Measurements from ENCODE around the gene KTI12. TPM values are rescaled to one million over a fixed set of nuclear protein-coding genes. Genes with fewer than 3 reads are reported as not detected.
"Not testable (repeated sequence)": the region's sequence is repeated elsewhere in the genome, so short reads cannot be mapped to it uniquely, and the experiment has no call there.

The KTI12 gene
- total RNA-seq, 1 experiment from 2014 or later: 16.3 TPM

GRCh38 chr1:52045666-52046195 lies 12.1 kb upstream of the KTI12 start:
- in situ Hi-C loops (cut with HindIII; ENCODE audit: low sequenced_read_pairs); DNase-seq (ENCODE audit: low spot score): not testable (repeated sequence)

- in situ Hi-C loops (cut with HindIII; ENCODE audit: low sequenced_read_pairs): no loop called here
- DNase-seq (ENCODE audit: low spot score): no peak
These were observed 11.6 kb upstream of the KTI12 start for GRCh38 chr1:52045236-52045635.

- in situ Hi-C loops (cut with HindIII; ENCODE audit: low sequenced_read_pairs): no loop called here
- DNase-seq (ENCODE audit: low spot score): no peak
These were observed 8.1 kb upstream of the KTI12 start for GRCh38 chr1:52041551-52042185.

GRCh38 chr1:52037909-52038308 lies 4.3 kb upstream of the KTI12 start:
- in situ Hi-C loops (cut with HindIII; ENCODE audit: low sequenced_read_pairs): no loop called here
- DNase-seq (ENCODE audit: low spot score): no peak

GRCh38 chr1:52037402-52037814 lies 3.8 kb upstream of the KTI12 start:
- in situ Hi-C loops (cut with HindIII; ENCODE audit: low sequenced_read_pairs): no loop called here
- no peak for DNase-seq (ENCODE audit: low spot score)

- DNase-seq (ENCODE audit: low spot score): no peak
- in situ Hi-C loops (cut with HindIII; ENCODE audit: low sequenced_read_pairs): no loop called here
These were observed 407 bp upstream of the KTI12 start for GRCh38 chr1:52034050-52034384.

GRCh38 chr1:52032785-52033131 lies 852 bp downstream of the KTI12 start:
- in situ Hi-C loops (cut with HindIII; ENCODE audit: low sequenced_read_pairs): no loop called here
- DNase-seq (ENCODE audit: low spot score): peak; percentile 41

GRCh38 chr1:52032124-52032784 lies 1.4 kb downstream of the KTI12 start:
- in situ Hi-C loops (cut with HindIII; ENCODE audit: low sequenced_read_pairs): no loop called here
- no peak for DNase-seq (ENCODE audit: low spot score)

- DNase-seq (ENCODE audit: low spot score); in situ Hi-C loops (cut with HindIII; ENCODE audit: low sequenced_read_pairs): not testable (repeated sequence)
These were observed 4.8 kb downstream of the KTI12 start for GRCh38 chr1:52028839-52029238.

- DNase-seq (ENCODE audit: low spot score): no peak
- in situ Hi-C loops (cut with HindIII; ENCODE audit: low sequenced_read_pairs): no loop called here
These were observed 5.3 kb downstream of the KTI12 start for GRCh38 chr1:52028328-52028727.

- in situ Hi-C loops (cut with HindIII; ENCODE audit: low sequenced_read_pairs): no loop called here
- no peak for DNase-seq (ENCODE audit: low spot score)
These were observed 7.3 kb downstream of the KTI12 start for GRCh38 chr1:52026278-52026677.

GRCh38 chr1:52022133-52022532 lies 11.5 kb downstream of the KTI12 start:
- no peak for DNase-seq (ENCODE audit: low spot score)
- in situ Hi-C loops (cut with HindIII; ENCODE audit: low sequenced_read_pairs): no loop called here

GRCh38 chr1:52008071-52008809 lies 25.4 kb downstream of the KTI12 start:
- no peak for DNase-seq (ENCODE audit: low spot score)
- in situ Hi-C loops (cut with HindIII; ENCODE audit: low sequenced_read_pairs): no loop called here

GRCh38 chr1:52007215-52008002 lies 26.2 kb downstream of the KTI12 start:
- in situ Hi-C loops (cut with HindIII; ENCODE audit: low sequenced_read_pairs): no loop called here
- DNase-seq (ENCODE audit: low spot score): no peak

- DNase-seq (ENCODE audit: low spot score); in situ Hi-C loops (cut with HindIII; ENCODE audit: low sequenced_read_pairs): not testable (repeated sequence)
These were observed 27.5 kb downstream of the KTI12 start for GRCh38 chr1:52006081-52006553.

- in situ Hi-C loops (cut with HindIII; ENCODE audit: low sequenced_read_pairs); DNase-seq (ENCODE audit: low spot score): not testable (repeated sequence)
These were observed 28.1 kb downstream of the KTI12 start for GRCh38 chr1:52005548-52005947.

GRCh38 chr1:52003877-52004276 lies 29.7 kb downstream of the KTI12 start:
- no peak for DNase-seq (ENCODE audit: low spot score)
- in situ Hi-C loops (cut with HindIII; ENCODE audit: low sequenced_read_pairs): no loop called here

GRCh38 chr1:52002038-52002917 lies 31.3 kb downstream of the KTI12 start:
- in situ Hi-C loops (cut with HindIII; ENCODE audit: low sequenced_read_pairs): no loop called here
- peak; percentile 79 for DNase-seq (ENCODE audit: low spot score)
